GM18502 (cell line): ENCODE measurements around the gene DNAJC13.

Source experiments
- ATAC-seq: cut with Tn5 transposase; IDR thresholded peaks from one replicate; pipeline ENCODE4 v1.9.1; 2021; ENCODE audit warnings: mild to moderate bottlenecking; ENCODE audit not compliant: unreplicated experiment, poor library complexity

DNAJC13 gene

GRCh38 chr3:132569580-132569979 is 152.3 kb downstream of the DNAJC13 start:
- ATAC-seq = no peak

- no peak for ATAC-seq
These were observed 152.7 kb downstream of the DNAJC13 start for GRCh38 chr3:132570016-132570415.

- no peak for ATAC-seq
These were observed 156.5 kb downstream of the DNAJC13 start for GRCh38 chr3:132573797-132574211.

- no peak for ATAC-seq
These were observed 170.1 kb downstream of the DNAJC13 start for GRCh38 chr3:132587401-132587800.
